ENCODE measurements around the gene CNTNAP5. TPM values are rescaled to one million over a fixed set of nuclear protein-coding genes. Genes with fewer than 3 reads are reported as not detected.

CNTNAP5 gene
- total and polyA plus RNA-seq, 2 of the 8 experiments (the other 6 are each of a cell fraction or from before 2014, with no cell fraction given) = 0.11 to 0.76 TPM

- no peaks in the 10 kb centered on the region for H3K23me2 ChIP-seq (ENCODE audit: low read depth, low read length)
- H3K36me3 ChIP-seq (ENCODE audit: control insufficient read depth in 2 of 4, insufficient read depth in 4 of 4, low read length in 3 of 4) = no peaks in the 10 kb centered on the region
- no peak overlapping the region for H3K4ac ChIP-seq (replicated peaks; ENCODE audit: insufficient read length, low read depth, low read length)
- H2AK5ac ChIP-seq (ENCODE audit: low read depth, low read length) = no peak overlapping the region
- no peak overlapping the region for H3K23ac ChIP-seq (ENCODE audit: insufficient read length)
- no peak overlapping the region for H4K8ac ChIP-seq (ENCODE audit: extremely low read depth, insufficient read depth, low read length)
- H3K27me3 ChIP-seq (replicated peaks in 1 of 4; ENCODE audit: control insufficient read depth in 3 of 4, extremely low read depth in 1 of 4, insufficient read depth in 3 of 4, low read length in 3 of 4) = no peaks in the 10 kb centered on the region
- H3K9ac ChIP-seq (replicated peaks in 1 of 4; ENCODE audit: extremely low read depth in 1 of 4, low read depth in 3 of 4, low read length in 3 of 4) = no peak overlapping the region
- no peak overlapping the region for H4K5ac ChIP-seq (ENCODE audit: insufficient read length, low read depth, low read length)
- no peaks in the 10 kb centered on the region for H4K20me1 ChIP-seq (replicated peaks in 1 of 2; ENCODE audit: control insufficient read depth in 1 of 2, insufficient read depth in 2 of 2, low read length in 2 of 2)
- no peak for TF ChIP-seq CTBP2 (IDR thresholded peaks at IDR 0.05; ENCODE audit: borderline replicate concordance, insufficient read depth, insufficient read length, low read length)
- no peak for TF ChIP-seq SRF (IDR thresholded peaks at IDR 0.05; ENCODE audit: low read depth, low read length)
- TF ChIP-seq EZH2 (IDR thresholded peaks at IDR 0.05; ENCODE audit: low read depth, low read length, severe bottlenecking) = no peak
- no peak for TF ChIP-seq SP4 (IDR thresholded peaks at IDR 0.05; ENCODE audit: low read length)
- no peak for TF ChIP-seq RFX5 (IDR thresholded peaks at IDR 0.05; ENCODE audit: borderline replicate concordance, low read depth, low read length)
- TF ChIP-seq SIRT6 (IDR thresholded peaks at IDR 0.05; ENCODE audit: low read length) = no peak
- TF ChIP-seq KDM4A (IDR thresholded peaks at IDR 0.05; ENCODE audit: low read depth, low read length, severe bottlenecking) = no peak
- no peak for TF ChIP-seq HDAC6 (IDR thresholded peaks at IDR 0.05; ENCODE audit: low read depth, low read length)
- TF ChIP-seq BRCA1 (IDR thresholded peaks at IDR 0.05; ENCODE audit: low read depth, low read length) = no peak
- FAIRE-seq (no peak), DNase-seq (ENCODE audit: low read depth in 1 of 2, low spot score in 2 of 2) (no peak)
- H3K27ac ChIP-seq (ENCODE audit: low read depth, low read length) = no peak overlapping the region
- ChIA-PET CTCF (ENCODE audit: partially characterized antibody) (no interaction called here), POLR2A (ENCODE audit: partially characterized antibody) (no interaction called here)
- no peak overlapping the region for H2AFZ ChIP-seq (ENCODE audit: low read length)
- H2BK15ac ChIP-seq (ENCODE audit: low read length) = no peak overlapping the region
- H3K4me2 ChIP-seq (ENCODE audit: insufficient read depth in 1 of 2, low read depth in 2 of 2, low read length in 2 of 2) = no peak overlapping the region
- no peak overlapping the region for H2BK5ac ChIP-seq (ENCODE audit: low read depth, low read length)
- no peak overlapping the region for H3K14ac ChIP-seq (ENCODE audit: insufficient read length)
- H3K4me3 ChIP-seq (ENCODE audit: extremely low read depth in 1 of 4, insufficient read depth in 2 of 4, low read depth in 3 of 4, low read length in 4 of 4) = no peak overlapping the region
- H2BK120ac ChIP-seq (replicated peaks; ENCODE audit: low read depth, low read length) = no peak overlapping the region
- no peaks in the 10 kb centered on the region for H3K79me2 ChIP-seq (ENCODE audit: control insufficient read depth in 1 of 2, insufficient read depth in 2 of 2, low read length in 2 of 2)
- no peaks in the 10 kb centered on the region for H3K79me1 ChIP-seq (ENCODE audit: low read depth, low read length)
- H2BK12ac ChIP-seq (ENCODE audit: low read depth, low read length) = no peak overlapping the region
- no peak overlapping the region for H2BK20ac ChIP-seq (ENCODE audit: low read length)
- no peak overlapping the region for H4K91ac ChIP-seq (replicated peaks; ENCODE audit: insufficient read length, low read length)
- no peak overlapping the region for H3K18ac ChIP-seq (ENCODE audit: extremely low read depth, low read length)
- H3K56ac ChIP-seq (replicated peaks; ENCODE audit: insufficient read length, low read depth, low read length) = no peak overlapping the region
- WGBS, 2 experiments (ENCODE audit: extremely low coverage in 1 of 2, insufficient coverage in 1 of 2, insufficient read length in 1 of 2, insufficient replicate concordance in 2 of 2, low coverage in 1 of 2, low lambda C conversion rate in 2 of 2, missing lambda C conversion rate in 1 of 2) = 91% methylated on average over 5 of the region's 5 CpGs; no CpG with 5 or more reads in 1 of the 2 experiments
- H3K4me1 ChIP-seq (replicated peaks in 1 of 4; ENCODE audit: control insufficient read depth in 3 of 4, insufficient read depth in 4 of 4, low read length in 3 of 4) = peaks cover 0 to 2% (median 0%) of the 10 kb centered on the region in 4 experiments; a peak in 1 of 7 replicates
- H3K9me3 ChIP-seq (ENCODE audit: insufficient read depth in 2 of 2, low read depth in 1 of 2, low read length in 1 of 2) = no peaks in the 10 kb centered on the region
These were observed 106.2 kb downstream of the CNTNAP5 start for GRCh38 chr2:124131276-124131675.

Measured in H1 (cell line).